ENCODE measurements around the gene TTLL5.

TTLL5 gene

DNA sequence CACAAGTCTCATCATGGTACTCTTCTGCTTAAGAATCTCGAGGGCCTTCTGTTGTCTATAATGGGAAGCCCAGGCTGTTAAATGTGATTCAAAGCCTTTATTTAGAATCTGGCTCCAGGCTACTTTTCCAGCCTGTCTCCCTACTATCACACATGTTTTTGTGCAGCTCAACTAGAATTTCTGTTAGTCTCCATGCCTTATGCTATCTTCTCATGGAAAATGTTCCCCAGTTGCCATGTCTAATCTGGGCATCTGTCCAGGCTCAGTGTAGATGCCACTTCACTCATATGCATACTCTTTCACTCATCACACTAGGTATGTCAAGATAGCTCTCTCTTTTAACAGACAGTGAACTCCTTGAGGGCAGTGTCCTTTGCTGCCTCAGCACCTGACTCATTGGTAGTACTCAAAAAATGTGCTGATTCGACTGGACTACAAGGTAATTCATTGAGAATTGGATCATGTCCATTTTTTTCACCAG is 145.3 kb downstream of the TTLL5 start:
- DNase-seq = peak; percentile 28

DNA sequence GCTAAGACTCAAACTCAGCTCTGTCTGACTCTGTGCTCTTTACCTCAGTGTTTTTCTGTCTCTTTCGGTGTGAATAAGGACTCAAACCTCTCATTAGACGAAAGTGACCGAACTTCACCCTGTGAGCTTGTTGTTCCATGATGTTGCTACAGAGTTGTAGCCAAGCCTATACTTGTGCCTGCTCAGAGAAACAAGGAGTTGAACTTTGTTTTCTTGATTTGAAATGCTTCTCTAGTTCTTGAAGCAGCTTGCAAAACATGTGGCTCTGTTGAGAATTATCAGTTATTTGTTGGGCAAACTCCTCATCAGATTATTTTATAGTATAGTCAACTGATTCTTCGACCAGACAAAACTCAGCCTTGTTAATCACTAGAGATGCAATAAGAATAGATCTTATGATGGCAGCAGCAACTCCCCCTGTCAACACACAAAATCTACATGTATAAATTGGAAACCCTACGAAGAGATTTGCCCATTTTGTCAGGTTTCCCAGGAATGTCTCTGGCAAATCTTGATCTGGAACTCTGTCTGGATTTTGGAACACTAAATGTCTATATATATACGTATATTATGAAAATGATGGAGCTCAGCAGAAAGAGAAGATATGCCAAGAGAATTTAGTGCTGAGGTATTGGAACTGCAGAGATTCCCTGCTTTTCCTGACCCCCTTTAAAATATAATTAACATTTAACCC is 146.8 kb downstream of the TTLL5 start:
- DNase-seq = no peak

DNA sequence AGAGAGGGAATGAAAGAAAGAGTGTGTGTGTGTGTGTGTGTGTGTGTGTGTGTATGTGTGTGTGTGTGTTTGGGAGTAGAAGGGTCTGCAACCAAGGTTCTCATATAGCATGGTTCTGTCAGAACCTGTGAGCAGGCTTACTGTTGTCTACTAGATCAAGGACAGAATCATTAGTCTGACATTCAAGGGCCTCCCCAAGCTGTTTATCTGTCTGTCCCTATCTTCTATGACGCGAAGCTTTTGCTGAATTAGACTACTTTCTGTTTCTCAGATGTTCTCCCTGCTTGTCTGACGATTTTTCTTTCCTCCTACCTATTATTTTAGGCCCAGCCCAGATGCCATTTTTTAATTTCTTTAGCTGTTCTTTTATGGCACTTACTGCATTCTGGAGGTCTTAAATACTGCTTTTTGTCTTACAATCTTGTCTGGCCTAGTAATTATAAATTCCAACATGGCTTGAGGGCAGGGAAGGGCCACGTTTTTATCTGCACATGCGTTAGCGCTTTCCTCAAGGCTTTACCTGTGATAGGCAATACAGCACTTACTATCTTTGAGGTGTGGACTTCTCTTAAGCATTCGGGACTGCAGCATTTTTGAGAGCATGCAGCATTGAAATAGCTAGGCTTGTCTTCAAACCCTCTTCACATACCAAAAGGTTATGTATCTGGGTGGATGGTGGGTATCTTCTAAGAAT is 150.2 kb downstream of the TTLL5 start:
- DNase-seq = no peak

DNA sequence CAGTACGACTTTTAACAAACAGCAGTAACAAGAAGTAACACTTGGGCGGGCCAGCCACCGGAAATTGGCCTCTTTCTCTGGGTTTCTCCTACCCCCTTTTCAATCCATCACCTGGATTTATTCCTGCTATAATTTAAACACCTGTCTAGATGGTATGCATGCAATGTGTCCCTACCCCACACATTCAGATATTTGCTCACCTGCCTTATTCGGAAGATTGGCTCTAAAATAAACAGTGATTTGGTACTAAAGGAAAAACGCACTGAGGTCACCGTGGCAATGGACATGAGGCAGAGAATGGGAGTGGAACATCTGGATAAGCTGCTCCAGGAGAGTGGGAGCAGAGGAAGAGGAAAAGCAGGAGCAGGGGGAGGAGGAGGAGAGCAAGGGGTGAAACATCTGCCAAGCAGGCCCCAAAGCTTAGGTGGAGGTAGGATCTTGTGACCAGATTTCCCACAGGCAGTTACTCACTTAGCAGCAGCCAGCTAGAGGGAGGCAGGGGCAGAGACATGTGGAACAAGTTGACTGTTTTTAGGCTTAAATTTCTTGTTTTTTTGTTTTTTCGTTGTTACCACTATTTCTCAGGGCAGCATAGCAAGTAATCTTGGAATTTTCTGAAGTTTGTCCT is 150.9 kb downstream of the TTLL5 start:
- no peak for DNase-seq

DNA sequence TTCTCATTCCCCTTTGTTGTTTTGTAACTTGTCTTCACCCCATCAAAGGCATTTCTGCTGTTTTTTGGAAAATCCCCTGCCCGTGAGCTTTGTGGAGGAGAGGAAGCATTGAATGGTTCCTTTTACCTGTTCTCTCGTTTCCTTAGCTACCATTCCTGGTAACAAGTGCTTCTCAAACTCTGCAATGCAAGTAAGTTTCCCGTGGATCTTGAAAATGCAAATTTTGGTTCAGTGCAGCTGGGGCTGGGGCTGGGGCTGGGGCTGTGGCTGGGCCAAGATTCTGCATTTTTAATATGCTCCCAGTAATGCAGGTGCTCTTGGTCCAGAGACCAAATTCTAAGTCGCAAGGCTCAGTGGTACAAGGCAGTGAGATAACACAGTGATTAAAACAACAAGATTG is 151.6 kb downstream of the TTLL5 start:
- no peak for DNase-seq

DNA sequence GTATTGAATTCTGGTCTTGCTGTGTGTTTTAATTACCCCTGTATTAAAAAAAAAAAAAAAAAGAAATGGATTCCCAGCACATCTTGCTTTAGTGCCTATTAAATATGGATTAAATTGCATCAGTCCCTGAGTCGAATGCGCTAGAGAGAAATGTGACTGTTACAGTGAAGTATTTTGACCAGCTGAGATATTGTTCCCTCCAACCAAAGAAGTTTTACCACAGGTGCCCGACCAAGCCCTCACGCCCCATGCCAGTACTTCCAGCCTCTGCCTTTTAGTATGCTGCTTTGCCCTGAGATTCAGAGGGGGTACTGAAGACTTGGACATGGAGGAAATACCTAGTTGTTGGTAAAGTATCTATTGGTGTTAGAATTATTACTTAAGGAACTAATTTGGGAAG is 159.7 kb downstream of the TTLL5 start:
- DNase-seq = no peak

DNA sequence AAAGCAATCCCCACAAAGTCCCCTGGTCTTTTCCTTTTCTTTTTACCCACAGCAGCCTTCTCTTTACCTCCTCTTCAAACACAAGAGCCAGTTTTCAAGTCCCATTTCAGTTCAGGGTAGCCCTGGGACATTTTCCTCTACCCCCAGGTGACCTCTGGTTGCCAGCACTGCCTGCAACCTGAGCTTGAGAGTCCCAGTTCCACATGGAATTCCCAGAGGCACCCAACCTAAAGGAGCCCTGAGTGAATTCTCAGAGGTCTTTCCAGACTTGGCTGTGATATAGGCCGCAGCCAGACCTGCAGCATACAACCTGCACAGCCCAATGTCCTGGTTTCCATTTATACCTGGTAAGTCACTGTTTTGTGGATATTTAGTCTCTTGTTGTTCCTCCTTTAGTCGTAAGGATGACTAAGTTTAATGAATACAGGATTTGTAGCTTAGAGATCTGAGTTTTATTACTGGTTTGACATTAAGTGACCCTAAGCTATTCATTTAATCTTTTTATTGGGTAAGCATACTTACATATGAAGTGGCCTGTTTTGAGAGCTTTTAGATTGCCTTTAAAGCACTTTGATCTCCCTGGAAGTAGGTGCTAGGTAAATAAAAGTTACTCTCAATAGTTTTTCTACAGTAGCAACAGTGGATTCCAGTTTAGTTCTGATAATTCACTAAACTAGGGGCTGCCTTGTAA is 160.9 kb downstream of the TTLL5 start:
- DNase-seq = peak; percentile 33

DNA sequence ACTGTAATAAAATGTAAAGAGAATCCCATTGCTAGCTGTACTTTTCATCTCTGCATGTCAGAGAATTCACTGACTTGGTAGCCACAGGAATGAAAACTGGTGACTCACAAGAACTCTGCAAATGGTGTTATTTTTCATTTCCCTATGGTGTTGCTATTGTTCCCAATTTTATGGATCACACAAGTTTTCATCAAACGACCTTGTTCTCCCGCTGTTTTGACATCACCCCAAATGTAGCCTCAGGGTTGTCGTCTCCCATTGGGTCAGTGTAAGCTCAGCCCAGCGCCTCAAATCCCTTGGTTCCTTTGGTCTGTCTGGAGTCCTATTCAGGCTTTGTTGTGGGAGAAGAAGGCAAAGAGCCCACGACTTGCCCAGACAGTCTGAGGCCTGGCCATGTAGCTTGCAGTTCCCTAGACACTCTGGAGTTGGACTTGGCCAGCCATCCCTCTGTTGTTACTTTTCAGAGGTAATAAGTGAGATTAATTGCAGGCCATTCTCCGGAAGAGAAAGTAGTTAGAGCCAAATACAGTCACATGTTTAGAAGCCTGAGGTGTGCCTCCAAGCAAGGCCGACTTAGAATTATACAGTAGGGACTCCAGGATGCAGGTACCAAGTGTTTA is 161.6 kb downstream of the TTLL5 start:
- no peak for DNase-seq

DNA sequence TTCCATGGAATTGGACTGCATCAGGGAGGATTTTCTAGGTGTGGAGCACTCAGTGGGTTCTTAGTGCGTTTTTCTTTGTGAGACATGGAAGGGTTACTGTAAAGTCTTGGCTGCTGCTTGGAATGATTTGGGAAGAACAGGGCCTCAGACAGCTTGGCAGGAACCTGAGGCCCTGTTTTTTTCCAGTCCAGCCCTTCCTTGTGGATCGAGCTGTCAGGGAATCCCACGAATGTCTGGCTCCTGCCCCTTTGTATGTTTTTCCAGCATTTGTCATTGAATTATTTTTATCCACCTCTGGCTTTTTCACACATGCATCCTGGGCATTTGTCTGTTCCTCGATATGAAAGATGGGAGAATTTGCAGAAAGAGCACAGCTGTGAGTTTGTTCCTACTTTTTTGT is 162.3 kb downstream of the TTLL5 start:
- no peak for DNase-seq

DNA sequence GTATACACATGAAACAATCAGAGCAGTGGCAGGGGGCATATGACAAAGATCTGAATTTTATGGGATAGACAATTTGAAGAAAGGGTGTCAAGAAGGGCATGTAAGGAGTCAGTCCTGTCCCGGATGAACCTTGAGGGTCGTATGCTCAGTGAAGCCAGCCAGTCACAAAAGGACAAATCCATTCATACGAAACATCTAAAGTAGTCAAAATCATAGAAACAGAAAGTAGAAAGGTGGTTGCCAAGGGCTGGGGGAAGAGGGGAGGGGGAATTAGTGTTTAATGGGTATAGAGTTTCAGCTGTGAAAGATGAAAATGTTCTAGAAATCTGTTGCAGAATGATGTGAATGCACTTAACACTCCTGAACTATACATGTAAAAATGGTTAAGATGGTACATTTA is 163.3 kb downstream of the TTLL5 start:
- DNase-seq = no peak

DNA sequence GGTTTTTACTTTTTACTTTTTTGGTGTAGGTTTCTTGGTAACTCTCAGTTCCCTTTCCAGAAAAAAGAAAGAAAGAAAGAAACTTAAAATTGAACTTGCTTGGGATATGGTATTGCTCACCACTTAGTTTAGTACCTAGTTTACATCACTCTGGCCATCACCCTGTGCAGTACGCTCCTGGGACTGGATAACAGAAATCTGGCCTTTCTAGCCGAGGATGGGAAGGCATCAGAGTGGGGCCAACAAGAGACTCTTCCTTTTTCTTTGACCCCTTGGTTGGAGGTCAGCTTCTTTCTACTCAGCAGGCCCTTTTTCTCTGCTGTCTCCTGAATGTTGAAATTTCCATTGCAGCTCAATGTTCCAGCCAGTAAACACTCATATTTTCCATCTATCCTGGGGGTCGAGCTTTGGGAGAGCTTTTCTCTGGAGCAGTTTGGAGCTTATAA is 164.1 kb downstream of the TTLL5 start:
- no peak for DNase-seq

DNA sequence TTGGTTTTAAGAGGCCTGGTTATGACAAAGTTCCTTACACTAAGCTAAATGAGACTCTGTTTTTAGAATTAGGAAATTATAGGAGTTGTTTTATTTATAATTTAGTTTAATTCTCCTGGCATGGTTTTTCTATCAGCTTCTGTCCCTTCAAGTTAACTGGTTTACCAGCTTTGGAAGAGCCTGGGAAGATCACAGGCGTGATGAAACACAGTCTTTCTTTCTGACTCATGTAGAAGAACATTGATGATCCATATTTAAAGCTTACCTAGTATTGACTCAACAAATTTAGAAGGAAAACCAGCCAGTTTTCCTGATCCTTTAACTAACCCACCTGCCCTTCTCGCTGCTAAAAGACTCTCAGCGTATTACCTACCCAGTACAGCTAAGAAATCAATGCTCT is 165.6 kb downstream of the TTLL5 start:
- DNase-seq = no peak

DNA sequence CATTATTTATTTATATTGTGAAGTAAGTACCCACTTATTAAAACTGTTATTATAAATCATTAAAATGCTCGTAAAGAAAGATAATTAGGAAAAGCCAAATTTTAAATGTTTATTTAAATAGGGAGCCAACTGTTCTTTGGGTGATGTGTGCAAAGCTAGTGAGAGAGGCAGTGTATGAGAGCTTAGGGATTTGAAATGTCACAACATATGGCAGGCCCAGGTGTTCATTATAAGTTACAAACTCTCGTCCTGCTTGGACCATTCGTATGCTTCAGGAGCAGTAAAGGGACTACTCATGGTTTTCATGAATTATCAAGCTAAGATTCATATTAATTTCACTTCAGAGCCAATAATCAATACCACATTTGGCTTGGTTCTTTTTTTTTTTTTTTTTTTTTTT is 166.3 kb downstream of the TTLL5 start:
- DNase-seq = peak; percentile 91

DNA sequence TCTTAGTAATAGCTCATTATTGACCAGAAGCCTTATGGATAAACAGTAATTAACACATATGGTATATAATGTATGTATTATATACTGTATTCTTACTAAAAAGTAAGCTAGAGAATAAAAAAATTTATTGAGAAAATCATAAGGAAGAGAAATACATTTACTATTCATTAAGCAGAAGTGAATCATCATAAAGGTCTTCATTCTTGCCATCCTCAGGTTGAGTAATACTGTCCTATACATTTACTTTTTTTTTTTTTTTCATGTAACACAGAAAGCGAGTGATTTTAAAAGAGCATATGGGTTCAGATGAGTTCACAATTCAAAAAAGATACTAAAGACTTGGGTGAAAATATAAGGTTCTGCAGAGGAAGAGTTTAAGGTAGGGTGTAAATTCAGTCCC is 168.3 kb downstream of the TTLL5 start:
- DNase-seq = no peak

DNA sequence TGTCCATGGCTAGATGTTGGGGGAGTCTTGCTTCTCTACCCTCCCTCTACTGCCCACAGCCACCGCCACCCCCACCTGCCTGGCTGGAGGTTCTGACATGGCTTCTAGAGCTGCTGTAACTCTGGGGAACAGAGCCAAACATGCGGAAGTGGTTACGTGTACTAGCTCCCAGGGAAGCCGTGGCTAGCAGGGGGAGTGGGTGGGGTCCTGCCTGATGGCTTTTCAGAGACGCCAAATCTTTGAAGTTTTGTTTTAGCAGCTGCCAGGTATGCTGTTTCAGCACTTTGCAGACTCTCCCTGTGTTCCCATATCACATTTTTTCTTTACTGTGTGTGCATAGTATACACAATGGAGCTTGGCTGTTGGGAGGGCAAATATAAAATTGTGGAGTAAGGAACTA is 170.4 kb downstream of the TTLL5 start:
- no peak for DNase-seq

DNA sequence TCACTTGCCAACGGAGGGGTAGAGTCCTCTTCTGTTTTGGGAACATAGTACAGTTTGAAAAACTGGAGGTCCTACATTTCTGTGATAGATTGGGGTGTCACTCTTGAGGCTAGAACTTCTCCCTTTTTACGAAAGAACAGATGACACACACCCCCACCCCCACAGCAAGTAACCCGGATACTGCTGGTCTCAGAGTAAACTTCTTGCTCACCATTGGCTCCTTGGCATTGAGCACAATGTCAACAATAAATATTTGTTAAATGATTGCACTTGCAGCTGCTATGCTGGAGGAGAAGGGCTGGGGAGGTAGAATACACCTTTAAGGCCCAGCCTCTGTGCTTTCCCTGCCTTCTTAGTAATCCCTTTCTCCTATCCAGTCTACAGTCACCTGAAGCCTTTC is 170.9 kb downstream of the TTLL5 start:
- DNase-seq = no peak

DNA sequence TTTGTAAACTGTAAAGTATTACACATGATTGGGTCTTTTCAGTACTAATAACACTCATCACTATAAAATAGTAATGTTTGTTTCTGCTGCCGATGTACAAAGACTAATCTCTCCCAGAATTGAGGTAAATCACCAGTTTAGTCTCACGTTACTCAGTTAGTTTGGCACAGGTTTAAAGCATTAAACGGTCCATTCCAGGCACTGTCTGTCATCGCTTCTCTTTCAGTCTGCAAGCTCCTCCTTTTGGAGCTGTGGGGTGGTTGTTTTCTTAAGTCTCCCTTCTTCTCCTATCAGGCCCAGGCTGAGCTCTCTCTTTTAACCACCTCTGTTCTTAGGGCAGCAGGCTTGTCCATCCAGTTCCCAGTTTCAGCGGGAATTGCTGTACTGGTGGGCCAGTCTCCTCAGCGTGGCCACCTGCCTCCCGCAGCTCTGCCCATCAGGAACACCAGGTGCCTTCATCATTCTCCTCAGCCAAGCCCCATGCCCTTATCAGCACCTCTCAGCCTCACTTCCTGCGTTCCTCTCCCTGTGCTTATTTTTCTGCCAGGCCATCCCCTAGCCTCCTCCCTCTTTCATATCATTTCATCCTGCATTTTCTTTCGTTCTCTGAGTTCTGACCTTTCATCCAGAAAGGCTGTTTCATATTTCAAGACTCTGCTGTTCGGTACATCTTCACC is 171.7 kb downstream of the TTLL5 start:
- no peak for DNase-seq

DNA sequence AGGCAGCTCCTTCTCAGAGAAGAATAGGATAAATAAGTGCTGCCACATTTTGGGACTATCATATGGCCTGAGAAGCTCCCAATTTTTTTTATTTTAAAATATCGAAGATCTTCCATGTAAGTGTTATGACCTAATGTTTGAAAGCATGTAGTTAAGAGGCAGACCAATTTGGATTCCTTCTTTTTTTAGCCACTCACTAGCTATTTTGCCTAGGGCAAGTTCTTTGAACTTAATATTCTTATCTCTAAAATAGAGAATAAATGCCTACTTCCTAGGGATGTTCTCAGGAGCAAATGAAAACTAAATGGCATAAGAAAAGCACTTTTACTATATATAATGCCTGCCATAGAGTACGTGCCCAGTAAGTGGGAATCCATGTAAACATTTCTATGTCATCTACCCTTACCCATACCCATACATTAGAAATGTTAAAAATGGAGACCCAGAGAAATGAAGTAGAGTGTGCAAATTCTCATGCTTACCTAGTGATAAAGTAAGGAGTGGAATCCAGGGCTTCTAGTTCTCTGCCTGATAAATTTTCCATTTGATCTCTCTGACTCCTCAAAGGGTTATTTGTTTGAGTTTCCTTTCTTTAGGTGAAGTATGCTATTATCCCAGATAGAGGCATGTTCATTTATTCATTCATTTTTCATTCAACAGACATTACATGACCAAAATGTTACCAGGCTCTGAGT is 172.4 kb downstream of the TTLL5 start:
- no peak for DNase-seq

DNA sequence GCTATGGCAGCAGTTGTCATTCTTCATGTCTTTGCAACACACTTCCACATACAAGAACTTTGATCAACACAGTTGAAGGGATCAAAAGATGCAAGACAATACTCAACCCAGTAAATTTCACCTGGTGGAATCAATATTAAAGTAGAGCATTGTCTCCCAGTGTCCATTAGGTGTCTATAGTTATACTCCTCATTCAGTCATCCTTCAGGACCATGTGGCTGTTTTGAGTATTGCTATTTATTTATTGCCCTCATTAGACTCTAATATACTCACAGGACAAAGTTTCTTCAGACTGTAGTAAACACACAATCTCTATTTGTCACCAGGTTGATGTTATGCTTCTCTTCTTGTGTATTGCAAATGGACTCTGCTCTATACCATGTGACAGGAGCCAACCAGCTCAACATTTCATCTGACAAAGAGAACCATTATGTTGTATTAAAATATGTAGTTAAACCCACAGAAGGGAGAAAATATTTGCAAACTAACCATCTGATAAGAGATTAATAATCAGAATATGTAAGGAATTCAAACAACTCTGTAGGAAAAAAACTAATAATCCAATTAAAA is 174.2 kb downstream of the TTLL5 start:
- DNase-seq = no peak

DNA sequence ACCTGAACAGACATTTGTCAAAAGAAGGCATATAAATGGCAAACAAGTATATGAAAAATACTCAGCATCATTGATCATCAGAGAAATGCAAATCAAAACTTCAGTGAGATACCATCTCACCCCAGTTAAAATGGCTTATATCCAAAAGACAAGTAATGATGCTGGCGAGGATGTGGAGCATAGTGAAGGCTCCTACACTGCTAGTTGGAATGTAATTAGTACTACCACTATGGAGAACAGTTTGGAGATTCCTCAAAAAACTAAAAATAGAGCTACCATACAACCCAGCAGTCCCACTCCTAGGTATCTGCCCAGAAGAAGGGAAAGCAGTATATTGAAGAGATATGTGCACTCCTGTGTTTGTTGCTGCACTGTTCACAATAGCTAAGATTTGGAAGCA is 174.7 kb downstream of the TTLL5 start:
- DNase-seq = no peak

DNA sequence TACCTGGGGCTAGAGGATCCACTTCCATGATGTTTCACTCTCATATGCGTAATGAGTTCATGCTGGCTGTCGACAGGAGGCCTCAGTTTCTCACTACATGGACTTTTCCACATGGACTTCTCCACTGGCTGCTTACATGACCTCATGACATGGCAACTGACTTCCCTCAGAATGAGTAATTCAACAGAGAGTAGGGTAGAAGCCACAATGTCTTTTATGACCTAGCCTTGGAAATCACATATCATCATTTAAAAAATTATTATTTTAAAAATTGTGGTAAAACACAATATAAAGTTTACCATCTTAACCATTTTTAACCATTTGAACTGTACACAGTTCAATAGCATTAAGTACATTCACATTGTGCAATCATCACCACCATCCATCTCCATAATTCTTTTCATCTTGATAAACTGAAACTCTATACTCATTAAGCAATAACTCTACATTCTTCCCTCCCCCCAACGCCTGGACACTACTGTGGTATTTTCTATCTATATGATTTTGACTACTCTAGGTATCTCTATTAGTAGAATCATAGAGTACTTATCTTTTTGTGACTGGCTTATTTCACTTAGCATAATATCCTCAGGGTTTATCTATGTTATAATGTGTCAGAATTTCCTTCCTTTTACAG is 176.2 kb downstream of the TTLL5 start:
- no peak for DNase-seq

Data from NCI-H524 treated with DMSO at 0.1 percent for 48 hours (cell line).